ENCODE data around the gene SKAP2.
A peak's percentile ranks its signal among the peaks of the same experiment; 100 is the strongest.

The SKAP2 gene

GRCh38 chr7:26782501-26782900 is 81.9 kb downstream of the SKAP2 start:
- DNase-seq (ENCODE audit: low read depth, low spot score), result peak; percentile 6

GRCh38 chr7:26779978-26780595 is 84.3 kb downstream of the SKAP2 start:
- no peak overlapping the region for H3K27ac ChIP-seq
- no peak for DNase-seq (ENCODE audit: low read depth, low spot score)

More at GRCh38 chr7:26782501-26782900, 81.9 kb downstream of the SKAP2 start:
- H3K27ac ChIP-seq, result no peak overlapping the region

DNA sequence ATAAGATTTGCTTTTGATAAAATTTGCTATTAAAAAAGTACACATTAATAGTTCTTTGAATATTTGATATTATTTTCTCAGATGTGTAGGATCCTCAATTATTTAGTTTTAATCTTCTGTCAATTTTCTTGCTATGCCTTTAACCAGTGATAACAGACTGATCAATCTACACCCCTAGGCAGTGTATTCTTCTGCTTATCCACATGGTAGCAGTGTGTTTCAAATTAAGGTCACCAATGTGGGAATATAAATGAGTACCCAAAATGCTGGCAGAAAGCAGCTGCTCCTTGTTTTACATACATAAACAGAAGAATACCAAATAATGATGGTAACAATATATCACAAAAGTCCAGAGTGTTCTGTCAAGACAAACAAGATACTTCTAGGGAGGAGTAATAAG is 87.0 kb downstream of the SKAP2 start:
- H3K27ac ChIP-seq, result no peak overlapping the region
- DNase-seq (ENCODE audit: low read depth, low spot score), result no peak

DNA sequence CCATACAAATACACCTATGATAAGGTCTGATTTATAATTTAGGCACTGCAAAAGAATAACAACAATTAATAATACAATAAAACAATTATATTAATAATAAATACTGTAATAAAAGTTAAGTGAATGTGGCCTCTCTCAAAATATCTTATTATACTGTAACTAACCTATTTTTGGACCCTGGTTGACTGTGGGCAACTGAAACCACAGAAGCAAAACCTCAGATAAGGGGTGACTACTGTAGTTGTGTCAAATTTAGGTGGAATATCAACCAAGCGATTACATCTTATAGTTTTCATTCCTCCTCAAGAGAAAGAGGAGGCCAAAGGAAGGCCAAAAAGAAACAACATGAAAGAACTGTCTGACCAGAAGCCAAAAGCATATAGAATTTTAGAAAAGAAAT is 103.9 kb downstream of the SKAP2 start:
- no peak for DNase-seq (ENCODE audit: low read depth, low spot score)
- no peak overlapping the region for H3K27ac ChIP-seq

DNA sequence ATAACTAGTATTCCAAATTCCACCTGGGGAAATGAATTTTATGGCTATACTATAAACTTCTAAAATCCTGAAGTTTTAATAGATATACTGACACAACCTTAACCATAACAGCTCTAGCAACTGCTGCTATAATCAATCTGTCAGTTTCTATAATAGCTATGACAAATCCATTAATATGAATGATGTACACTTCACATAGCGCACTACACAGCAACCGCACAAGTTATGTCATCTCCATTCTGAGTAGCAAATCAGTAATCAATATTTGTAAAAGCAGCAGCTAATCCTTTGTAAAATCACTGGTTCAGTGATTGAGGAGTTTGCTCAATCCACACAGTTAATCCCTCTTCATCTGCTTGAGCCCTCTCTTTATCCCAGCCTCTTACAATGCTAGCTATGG is 105.3 kb downstream of the SKAP2 start:
- DNase-seq (ENCODE audit: low read depth, low spot score), result no peak
- no peak overlapping the region for H3K27ac ChIP-seq

GRCh38 chr7:26743205-26743604 is 121.2 kb downstream of the SKAP2 start:
- DNase-seq (ENCODE audit: low read depth, low spot score), result no peak
- H3K27ac ChIP-seq, result no peak overlapping the region

- H3K27ac ChIP-seq, result no peak overlapping the region
- DNase-seq (ENCODE audit: low read depth, low spot score), result no peak
These were observed 128.3 kb downstream of the SKAP2 start for GRCh38 chr7:26735976-26736600.

- no peak overlapping the region for H3K27ac ChIP-seq
- no peak for DNase-seq (ENCODE audit: low read depth, low spot score)
These were observed 135.1 kb downstream of the SKAP2 start for GRCh38 chr7:26729150-26729775.

DNA sequence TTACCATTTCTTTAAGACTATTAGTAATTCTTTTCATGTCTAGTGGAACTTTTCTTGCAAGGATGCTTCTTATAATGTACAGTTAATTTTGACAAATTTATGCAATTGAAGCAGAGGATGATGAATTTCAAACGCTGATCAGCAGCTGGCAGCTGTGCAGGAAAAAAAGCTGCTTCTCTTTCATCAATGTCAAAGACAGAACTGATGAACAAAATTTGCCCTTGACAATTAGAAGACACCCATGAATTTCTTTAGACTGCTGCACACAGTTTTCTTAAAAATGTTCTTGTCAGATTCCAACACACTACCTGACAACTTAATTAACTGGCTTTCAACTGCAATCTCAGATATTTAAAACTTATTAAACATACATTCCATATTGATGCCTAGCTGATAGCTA is 138.3 kb downstream of the SKAP2 start:
- H3K27ac ChIP-seq, result no peak overlapping the region
- DNase-seq (ENCODE audit: low read depth, low spot score), result no peak

DNA sequence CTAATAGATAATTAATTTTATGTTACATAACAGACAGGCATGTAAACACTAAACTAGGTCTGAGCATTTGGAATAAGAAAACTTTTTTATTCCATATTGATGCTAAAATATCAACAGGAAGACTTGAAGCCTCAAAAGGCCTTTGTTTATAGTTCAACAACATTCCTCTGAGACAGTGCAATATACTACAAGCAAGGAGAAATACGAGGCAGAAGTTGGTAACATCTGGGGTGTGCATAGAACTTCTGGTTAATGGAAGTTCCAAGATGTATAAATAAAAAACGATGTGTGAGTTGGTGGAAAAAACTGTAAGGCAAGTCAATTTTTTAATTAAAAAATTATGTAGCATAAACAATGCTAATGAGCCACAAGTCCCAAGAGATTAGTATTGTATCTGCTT is 139.6 kb downstream of the SKAP2 start:
- no peak overlapping the region for H3K27ac ChIP-seq
- no peak for DNase-seq (ENCODE audit: low read depth, low spot score)

DNA sequence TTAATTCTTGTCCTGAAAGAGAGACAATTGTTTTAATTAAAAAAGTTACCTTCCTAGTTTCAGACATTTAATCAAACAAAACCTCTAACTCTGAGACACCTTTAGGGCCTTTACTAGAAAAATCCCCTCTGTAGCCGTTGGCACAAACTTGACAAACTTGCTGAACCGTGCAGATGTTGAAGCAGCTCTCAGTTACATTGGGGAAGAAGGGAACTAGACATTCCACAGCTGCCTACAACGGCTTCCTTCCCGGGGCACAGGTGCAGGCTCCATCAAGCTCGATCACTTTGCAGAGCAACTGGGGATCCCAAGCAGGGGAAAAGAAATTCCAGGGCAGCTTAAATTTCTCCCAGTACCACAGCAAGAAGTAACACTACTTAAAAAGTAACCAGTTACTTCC is 141.3 kb downstream of the SKAP2 start:
- no peak for DNase-seq (ENCODE audit: low read depth, low spot score)
- no peak overlapping the region for H3K27ac ChIP-seq

DNA sequence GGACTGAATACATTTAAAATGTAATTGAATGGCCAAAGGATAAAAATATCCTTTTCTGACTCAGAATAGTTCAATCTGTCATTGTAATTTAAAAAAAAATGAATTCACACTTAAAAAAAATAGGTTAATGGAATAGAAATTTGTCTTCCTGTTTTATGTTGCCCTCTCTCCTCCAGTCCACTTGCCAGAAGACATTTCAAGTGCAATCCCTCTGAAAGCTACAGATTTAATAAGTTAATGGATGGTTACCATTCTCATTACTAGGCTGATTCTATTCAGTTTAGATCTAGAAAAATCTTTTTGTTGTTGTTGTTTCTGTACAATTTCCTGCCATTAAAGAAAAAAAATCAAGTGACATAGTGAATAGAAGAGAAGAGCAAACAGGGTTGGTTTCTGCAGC is 142.9 kb downstream of the SKAP2 start:
- no peak overlapping the region for H3K27ac ChIP-seq
- no peak for DNase-seq (ENCODE audit: low read depth, low spot score)

DNA sequence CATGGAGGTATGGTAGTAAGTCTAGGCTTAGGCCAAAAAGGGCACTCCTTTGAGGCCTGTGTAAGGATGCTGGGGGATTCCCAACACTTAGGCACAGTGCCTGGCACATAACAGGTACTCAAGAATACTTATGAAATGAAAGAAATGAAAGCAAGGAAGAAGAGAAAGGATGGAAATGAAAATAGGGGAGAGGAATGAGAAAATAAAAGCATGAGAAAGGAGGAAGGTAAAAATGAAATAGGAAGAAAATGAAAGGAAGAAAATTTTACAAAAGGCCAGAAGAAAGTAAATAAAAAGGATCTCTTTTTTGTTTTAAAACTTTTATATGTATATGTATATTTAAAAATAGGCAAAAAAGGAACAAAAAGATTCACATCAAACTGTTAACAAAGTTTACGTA is 146.3 kb downstream of the SKAP2 start:
- H3K27ac ChIP-seq, result no peak overlapping the region
- no peak for DNase-seq (ENCODE audit: low read depth, low spot score)

GRCh38 chr7:26714438-26714837 is 150.0 kb downstream of the SKAP2 start:
- DNase-seq (ENCODE audit: low read depth, low spot score), result no peak
- no peak overlapping the region for H3K27ac ChIP-seq

DNA sequence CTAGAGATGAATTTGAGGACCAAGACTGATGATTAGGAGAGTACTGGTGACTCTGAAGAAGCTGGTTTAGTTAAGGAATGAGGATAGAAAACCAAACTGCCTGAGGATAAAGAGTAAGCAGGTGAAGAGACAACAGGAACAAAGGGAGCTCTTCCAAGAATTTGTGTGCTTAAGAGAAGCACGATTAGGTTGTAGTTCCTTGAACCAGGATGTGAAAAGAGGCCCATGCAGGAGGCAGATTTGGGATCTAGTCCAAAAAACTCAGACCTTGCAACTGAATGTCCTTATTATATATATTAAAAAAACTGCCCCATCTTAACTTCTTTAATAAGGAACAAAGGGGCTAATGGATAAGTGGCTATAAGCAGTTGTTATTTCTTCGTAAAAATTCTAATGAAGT is 150.4 kb downstream of the SKAP2 start:
- no peak for DNase-seq (ENCODE audit: low read depth, low spot score)
- H3K27ac ChIP-seq, result no peak overlapping the region

DNA sequence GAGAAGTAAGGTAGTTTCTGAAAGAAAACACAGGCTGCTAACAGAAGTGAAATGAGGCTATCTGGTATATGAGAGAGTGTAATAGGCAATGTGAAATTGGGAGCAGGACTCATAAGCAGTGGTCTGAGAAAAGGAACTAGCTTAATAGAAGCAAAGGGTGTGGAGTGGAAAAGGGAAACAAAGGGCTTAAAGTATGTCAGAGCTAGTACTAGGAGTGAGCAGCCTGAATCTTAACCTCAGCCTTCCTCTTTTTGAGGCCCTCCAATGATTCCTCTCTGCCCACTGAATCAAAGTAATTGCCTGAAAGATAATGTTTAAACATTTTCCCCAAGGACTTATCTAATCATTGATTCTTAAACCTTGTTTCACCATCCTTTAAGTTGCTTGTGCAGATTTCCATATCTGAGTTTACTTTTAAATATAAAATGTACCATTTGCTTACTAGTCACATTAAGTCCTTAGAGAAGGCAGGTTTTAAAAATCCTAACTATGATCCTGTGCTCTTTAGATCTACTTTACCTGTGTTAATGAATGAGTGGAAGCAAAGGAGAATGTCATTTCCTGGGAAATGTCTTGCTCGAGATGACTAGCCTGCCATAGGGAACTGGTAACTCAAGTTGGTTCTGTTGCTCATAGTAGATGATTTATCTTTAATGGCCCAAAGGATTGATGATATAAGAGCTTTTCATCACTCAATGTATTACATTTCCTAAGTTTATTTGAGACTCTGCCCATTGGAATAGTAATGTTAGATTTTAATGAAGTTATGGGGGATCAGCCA is 155.0 kb downstream of the SKAP2 start:
- H3K27ac ChIP-seq, result peak overlapping the region; percentile 26
- peak; percentile 20 for DNase-seq (ENCODE audit: low read depth, low spot score)

GRCh38 chr7:26705567-26705966 is 158.8 kb downstream of the SKAP2 start:
- no peak overlapping the region for H3K27ac ChIP-seq
- peak; percentile 39 for DNase-seq (ENCODE audit: low read depth, low spot score)

DNA sequence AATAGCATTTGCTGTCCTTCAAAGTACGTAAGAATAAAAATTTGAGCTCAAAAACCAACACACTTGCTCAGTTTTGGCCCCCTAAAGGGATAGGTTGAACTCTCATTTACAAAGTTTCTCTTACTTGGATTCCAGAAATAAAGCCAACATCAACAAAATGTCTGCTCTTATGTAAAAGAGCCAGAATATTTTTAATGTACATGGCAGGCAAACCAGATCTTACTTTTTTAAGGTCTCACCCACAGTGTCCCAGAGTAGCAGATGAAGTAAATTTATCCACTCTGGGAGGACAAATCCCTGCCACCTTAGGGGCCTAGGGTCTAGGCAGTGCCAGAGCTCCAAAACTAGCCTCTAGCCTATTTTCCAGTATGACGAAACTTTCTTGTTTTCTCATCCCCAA is 159.6 kb downstream of the SKAP2 start:
- no peak overlapping the region for H3K27ac ChIP-seq
- DNase-seq (ENCODE audit: low read depth, low spot score), result no peak

GRCh38 chr7:26704036-26704435 is 160.4 kb downstream of the SKAP2 start:
- no peak overlapping the region for H3K27ac ChIP-seq

DNA sequence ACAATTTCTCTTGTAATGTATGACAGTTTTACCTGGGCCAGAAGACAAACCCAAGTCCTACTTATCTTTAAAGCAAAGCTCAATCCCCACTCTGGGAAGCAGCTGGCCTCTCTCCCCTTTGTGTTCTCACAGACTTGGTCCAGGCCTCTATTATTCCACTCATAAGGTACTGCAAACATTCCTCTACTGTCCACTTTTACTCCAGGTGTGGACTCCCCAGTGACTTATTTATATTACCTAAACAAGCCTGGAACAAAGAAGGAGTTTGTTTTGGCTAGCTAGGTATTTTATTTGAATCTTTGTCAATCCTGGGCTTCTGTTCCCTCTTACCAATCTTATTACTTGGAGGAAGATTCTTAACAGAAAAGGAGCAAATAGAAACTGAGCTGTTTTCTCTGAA is 163.5 kb downstream of the SKAP2 start:
- H3K27ac ChIP-seq, result no peak overlapping the region
- no peak for DNase-seq (ENCODE audit: low read depth, low spot score)

More at GRCh38 chr7:26704036-26704435, 160.4 kb downstream of the SKAP2 start:
- no peak for DNase-seq (ENCODE audit: low read depth, low spot score)

- H3K27ac ChIP-seq, result no peak overlapping the region
- DNase-seq (ENCODE audit: low read depth, low spot score), result no peak
These were observed 164.0 kb downstream of the SKAP2 start for GRCh38 chr7:26700386-26700785.

Measured in epithelial cell of prostate (primary cell).